Adrenal gland (tissue), 5 donors: ENCODE data around the gene NSMCE1.

Source experiments
- CTCF ChIP-seq, 6 experiments: fragments of 450-650 bp in 4 of 6; fragments of 200-600 bp in 2 of 6; sonication (generic) in 1 of 6; IDR thresholded peaks; 1 replicate in 5 of 6; 2 replicates in 1 of 6; pipeline versions ENCODE4 v1.5.1 to v1.8.0; 2016 to 2021; ENCODE audit warnings: antibody characterized with exemption in 6 of 6, mild to moderate bottlenecking in 2 of 6, moderate library complexity in 1 of 6
- POLR2A ChIP-seq, 2 donors: fragments of 450-650 bp; IDR thresholded peaks; one replicate each; pipeline ENCODE4 v1.6.1; 2017; ENCODE audit warnings: antibody characterized with exemption in 2 of 2, mild to moderate bottlenecking in 2 of 2, moderate library complexity in 1 of 2
- donor health status: DM: no; HTN: no; CAD: no.

- TF ChIP-seq CTCF (IDR thresholded peaks at IDR 0.05) (peak in 2 of 6 experiments; percentile 3 to 14), POLR2A (IDR thresholded peaks at IDR 0.05) (peak; percentile 67 to 85)
These were observed 64.9 kb downstream of the NSMCE1 start, which contains the start of gene KDM8 for GRCh38 chr16:27203507-27204311.
